Osteocyte (in vitro differentiated cells): ENCODE results near the gene TMEM239. TPM values are rescaled to one million over a fixed set of nuclear protein-coding genes. Genes with fewer than 3 reads are reported as not detected.

Source experiments
- DNase-seq: peaks from one replicate; pipeline ENCODE4 v3.0.0; 2021; ENCODE audit warnings: mixed read lengths; ENCODE audit not compliant: unreplicated experiment; ENCODE audit errors: extremely low spot score
- H3K27ac Mint-ChIP-seq: one replicate; pipeline ENCODE4 v1.8.0; 2021; ENCODE audit warnings: mild to moderate bottlenecking, mixed read lengths; ENCODE audit not compliant: unreplicated experiment
- H3K27me3 Mint-ChIP-seq: one replicate; pipeline ENCODE4 v1.8.0; 2021; ENCODE audit warnings: mixed read lengths; ENCODE audit not compliant: unreplicated experiment
- H3K36me3 Mint-ChIP-seq: one replicate; pipeline ENCODE4 v1.8.0; 2021; ENCODE audit warnings: mixed read lengths; ENCODE audit not compliant: unreplicated experiment
- H3K4me1 Mint-ChIP-seq: one replicate; pipeline ENCODE4 v1.8.0; 2021; ENCODE audit warnings: mixed read lengths; ENCODE audit not compliant: unreplicated experiment
- H3K4me3 Mint-ChIP-seq: one replicate; pipeline ENCODE4 v1.8.0; 2021; ENCODE audit warnings: mild to moderate bottlenecking, moderate library complexity, mixed read lengths; ENCODE audit not compliant: unreplicated experiment
- H3K9me3 Mint-ChIP-seq: one replicate; pipeline ENCODE4 v1.8.0; 2021; ENCODE audit warnings: mixed read lengths; ENCODE audit not compliant: unreplicated experiment
- CTCF ChIP-seq: fragments of 200-600 bp; sonication (generic); IDR thresholded peaks from 2 replicates; pipeline ENCODE4 v1.5.0; 2021; ENCODE audit warnings: antibody characterized with exemption, mild to moderate bottlenecking, moderate library complexity
- total RNA-seq: library from RNA; stranded (reverse); gene quantifications from 2 replicates; pipeline ENCODE4 v1.2.1, GENCODE V29; 2021

The TMEM239 gene
- total RNA-seq, 1 donor from 2014 or later = not detected

GRCh38 chr20:2838170-2838797, 22.1 kb downstream of the TMEM239 start:
- H3K9me3 Mint-ChIP-seq = no peaks in the 10 kb centered on the region
- DNase-seq = no peak
- H3K27ac Mint-ChIP-seq = no peak overlapping the region
- H3K4me3 Mint-ChIP-seq = peak overlapping the region; percentile 51
- H3K36me3 Mint-ChIP-seq = peaks cover 24% of the 10 kb centered on the region
- H3K27me3 Mint-ChIP-seq = no peaks in the 10 kb centered on the region
- H3K4me1 Mint-ChIP-seq = peaks cover 16% of the 10 kb centered on the region
- TF ChIP-seq CTCF = no peak

GRCh38 chr20:2838847-2839671, 22.9 kb downstream of the TMEM239 start:
- H3K4me3 Mint-ChIP-seq = peak overlapping the region; percentile 79

GRCh38 chr20:2839732-2840137, 23.6 kb downstream of the TMEM239 start:
- DNase-seq = no peak
- no peak for TF ChIP-seq CTCF
- peak overlapping the region; percentile 85 for H3K27ac Mint-ChIP-seq
- no peaks in the 10 kb centered on the region for H3K27me3 Mint-ChIP-seq
- peak overlapping the region; percentile 79 for H3K4me3 Mint-ChIP-seq
- peaks cover 16% of the 10 kb centered on the region for H3K4me1 Mint-ChIP-seq
- no peaks in the 10 kb centered on the region for H3K9me3 Mint-ChIP-seq
- H3K36me3 Mint-ChIP-seq = peaks cover 24% of the 10 kb centered on the region

More at GRCh38 chr20:2838847-2839671, 22.9 kb downstream of the TMEM239 start:
- DNase-seq = no peak
- peaks cover 24% of the 10 kb centered on the region for H3K36me3 Mint-ChIP-seq
- H3K9me3 Mint-ChIP-seq = no peaks in the 10 kb centered on the region
- peaks cover 16% of the 10 kb centered on the region for H3K4me1 Mint-ChIP-seq
- TF ChIP-seq CTCF = no peak
- H3K27ac Mint-ChIP-seq = peak overlapping the region; percentile 85
- no peaks in the 10 kb centered on the region for H3K27me3 Mint-ChIP-seq

- Mint-ChIP-seq H3K4me1 (peaks cover 16% of the 10 kb centered on the region), H3K27ac (peak within 1 kb of the TSS; percentile 91), H3K4me3 (peak within 1 kb of the TSS; percentile 85)
These were observed 24.2 kb downstream of the TMEM239 start, which contains the start of the genes PCED1A and VPS16 for GRCh38 chr20:2840138-2840966. Gene PCED1A (minus strand): TSS chr20:2840655. CDS start chr20:2839912, 743 bp downstream. Gene VPS16 (plus strand): TSS chr20:2840745. CDS start chr20:2840775, 30 bp downstream.

More at GRCh38 chr20:2840138-2840966, 24.2 kb downstream of the TMEM239 start, which contains the start of the genes PCED1A and VPS16:
- no peak for TF ChIP-seq CTCF
- H3K36me3 Mint-ChIP-seq = peaks cover 18% of the 10 kb centered on the region
- no peaks in the 10 kb centered on the region for H3K27me3 Mint-ChIP-seq
- H3K9me3 Mint-ChIP-seq = no peaks in the 10 kb centered on the region
- DNase-seq = peak; percentile 96
